Right kidney (tissue), 1 donor: ENCODE data around the gene FLOT1.
"Not testable (repeated sequence)": the region's sequence is repeated elsewhere in the genome, so short reads cannot be mapped to it uniquely, and the experiment has no call there.

Source experiments
- DNase-seq: peaks from one replicate; pipeline ENCODE4 v3.0.0-alpha.2; 2016

FLOT1 gene

GRCh38 chr6:30768634-30769087, 26.2 kb upstream of the FLOT1 start:
- DNase-seq: no peak

- DNase-seq: no peak
These were observed 25.4 kb upstream of the FLOT1 start for GRCh38 chr6:30767944-30768301.

- DNase-seq: no peak
These were observed 24.9 kb upstream of the FLOT1 start for GRCh38 chr6:30767158-30767943.

- no peak for DNase-seq
These were observed 24.1 kb upstream of the FLOT1 start for GRCh38 chr6:30766461-30767157.

- DNase-seq: not testable (repeated sequence)
These were observed 23.0 kb upstream of the FLOT1 start for GRCh38 chr6:30765495-30765894.

- not testable (repeated sequence) for DNase-seq
These were observed 22.1 kb upstream of the FLOT1 start for GRCh38 chr6:30764490-30765043.

GRCh38 chr6:30763618-30764489, 21.4 kb upstream of the FLOT1 start:
- peak; percentile 62 for DNase-seq

GRCh38 chr6:30763155-30763617, 20.7 kb upstream of the FLOT1 start:
- no peak for DNase-seq

- DNase-seq: no peak
These were observed 19.4 kb upstream of the FLOT1 start for GRCh38 chr6:30761791-30762429.

- DNase-seq: no peak
These were observed 18.1 kb upstream of the FLOT1 start for GRCh38 chr6:30760549-30760948.

GRCh38 chr6:30759575-30760239, 17.2 kb upstream of the FLOT1 start:
- no peak for DNase-seq

GRCh38 chr6:30757261-30757904, 14.9 kb upstream of the FLOT1 start:
- no peak for DNase-seq

GRCh38 chr6:30756405-30757003, 14.0 kb upstream of the FLOT1 start:
- DNase-seq: not testable (repeated sequence)

GRCh38 chr6:30754631-30755030, 12.1 kb upstream of the FLOT1 start:
- DNase-seq: no peak

- DNase-seq: no peak
These were observed 9.9 kb upstream of the FLOT1 start for GRCh38 chr6:30752157-30752927.

GRCh38 chr6:30750379-30750668, 7.8 kb upstream of the FLOT1 start:
- no peak for DNase-seq

- no peak for DNase-seq
These were observed 7.3 kb upstream of the FLOT1 start for GRCh38 chr6:30749554-30750378.

GRCh38 chr6:30748851-30749540, 6.5 kb upstream of the FLOT1 start:
- DNase-seq: no peak
